AG04450 (cell line): ENCODE measurements around the gene ABHD13. TPM values are rescaled to one million over a fixed set of nuclear protein-coding genes. Genes with fewer than 3 reads are reported as not detected.

ENCODE experiments used
- CTCF ChIA-PET: fragments of 300-600, 350-600 bp; formaldehyde crosslinking; extraction: SDS; loops from one replicate; lab custom pipeline; 2022; ENCODE audit warnings: antibody characterized with exemption, inconsistent platforms; lab: Charles Lee
- POLR2A ChIA-PET: fragments of 350-600 bp; formaldehyde crosslinking; extraction: SDS; loops from one replicate; lab custom pipeline; 2021; ENCODE audit warnings: antibody characterized with exemption, inconsistent platforms; lab: Yijun Ruan, JAX
- DNase-seq: peaks from one replicate; pipeline ENCODE4 v3.0.0-alpha.2; 2011; ENCODE audit warnings: low read depth, low spot score
- H3K27ac ChIP-seq: one replicate; pipeline ENCODE4 v1.5.1; 2012; ENCODE audit warnings: low read depth, low read length, control low read depth
- H3K27me3 ChIP-seq: one replicate; pipeline ENCODE4 v1.6.0; 2012; ENCODE audit warnings: low read length; ENCODE audit not compliant: control insufficient read depth, insufficient read depth
- H3K4me3 ChIP-seq: 2 replicates; pipeline ENCODE4 v1.5.1; 2011; ENCODE audit warnings: mild to moderate bottlenecking, low read depth, low read length, control low read depth
- H3K9me3 ChIP-seq: 2 replicates; pipeline ENCODE4 v1.5.1; 2012; ENCODE audit warnings: low read length; ENCODE audit not compliant: control insufficient read depth, insufficient read depth
- polyA plus RNA-seq: library from polyadenylated mRNA; depleted of rRNA; stranded (reverse); fragments of >200 nt; gene quantifications from 2 replicates; pipeline ENCODE4 v1.2.3, GENCODE V29; 2011
- TF ChIP-seq, protein P1 (sequence below): IDR thresholded peaks from 2 replicates; pipeline ENCODE4 v1.5.1; 2011; ENCODE audit warnings: low read depth, low read length, control low read depth, inconsistent platforms

The ABHD13 gene
- polyA plus RNA-seq, 1 experiment: 8.9 TPM

GRCh38 chr13:108230377-108230776, 12.2 kb downstream of the ABHD13 start:
- Histone ChIP-seq H3K27me3 (no peaks in the 10 kb centered on the region), H3K4me3 (no peak overlapping the region), H3K9me3 (no peaks in the 10 kb centered on the region), H3K27ac (no peak overlapping the region)
- no peak for DNase-seq
- POLR2A ChIA-PET: no interaction called here
- TF ChIP-seq, protein P1, sequence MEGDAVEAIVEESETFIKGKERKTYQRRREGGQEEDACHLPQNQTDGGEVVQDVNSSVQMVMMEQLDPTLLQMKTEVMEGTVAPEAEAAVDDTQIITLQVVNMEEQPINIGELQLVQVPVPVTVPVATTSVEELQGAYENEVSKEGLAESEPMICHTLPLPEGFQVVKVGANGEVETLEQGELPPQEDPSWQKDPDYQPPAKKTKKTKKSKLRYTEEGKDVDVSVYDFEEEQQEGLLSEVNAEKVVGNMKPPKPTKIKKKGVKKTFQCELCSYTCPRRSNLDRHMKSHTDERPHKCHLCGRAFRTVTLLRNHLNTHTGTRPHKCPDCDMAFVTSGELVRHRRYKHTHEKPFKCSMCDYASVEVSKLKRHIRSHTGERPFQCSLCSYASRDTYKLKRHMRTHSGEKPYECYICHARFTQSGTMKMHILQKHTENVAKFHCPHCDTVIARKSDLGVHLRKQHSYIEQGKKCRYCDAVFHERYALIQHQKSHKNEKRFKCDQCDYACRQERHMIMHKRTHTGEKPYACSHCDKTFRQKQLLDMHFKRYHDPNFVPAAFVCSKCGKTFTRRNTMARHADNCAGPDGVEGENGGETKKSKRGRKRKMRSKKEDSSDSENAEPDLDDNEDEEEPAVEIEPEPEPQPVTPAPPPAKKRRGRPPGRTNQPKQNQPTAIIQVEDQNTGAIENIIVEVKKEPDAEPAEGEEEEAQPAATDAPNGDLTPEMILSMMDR: no peak
- CTCF ChIA-PET: interaction anchor here (2.1 kb wide), 1 partner anchor 40 kb away, joined by 4 read pairs; no protein-coding TSS in a partner anchor

- DNase-seq: no peak
- TF ChIP-seq, protein P1: no peak
- H3K9me3 ChIP-seq: no peaks in the 10 kb centered on the region
- H3K27ac ChIP-seq: no peak overlapping the region
- H3K4me3 ChIP-seq: no peak overlapping the region
- CTCF ChIA-PET: no interaction called here
- POLR2A ChIA-PET: no interaction called here
- no peaks in the 10 kb centered on the region for H3K27me3 ChIP-seq
Observed at GRCh38 chr13:108249150-108249549, 31.0 kb downstream of the ABHD13 start.

GRCh38 chr13:108257248-108257647, 39.1 kb downstream of the ABHD13 start:
- ChIA-PET CTCF (no interaction called here), POLR2A (no interaction called here)
- DNase-seq: no peak
- TF ChIP-seq, protein P1: no peak
- Histone ChIP-seq H3K9me3 (no peaks in the 10 kb centered on the region), H3K4me3 (no peak overlapping the region), H3K27ac (no peak overlapping the region), H3K27me3 (no peaks in the 10 kb centered on the region)

DNA sequence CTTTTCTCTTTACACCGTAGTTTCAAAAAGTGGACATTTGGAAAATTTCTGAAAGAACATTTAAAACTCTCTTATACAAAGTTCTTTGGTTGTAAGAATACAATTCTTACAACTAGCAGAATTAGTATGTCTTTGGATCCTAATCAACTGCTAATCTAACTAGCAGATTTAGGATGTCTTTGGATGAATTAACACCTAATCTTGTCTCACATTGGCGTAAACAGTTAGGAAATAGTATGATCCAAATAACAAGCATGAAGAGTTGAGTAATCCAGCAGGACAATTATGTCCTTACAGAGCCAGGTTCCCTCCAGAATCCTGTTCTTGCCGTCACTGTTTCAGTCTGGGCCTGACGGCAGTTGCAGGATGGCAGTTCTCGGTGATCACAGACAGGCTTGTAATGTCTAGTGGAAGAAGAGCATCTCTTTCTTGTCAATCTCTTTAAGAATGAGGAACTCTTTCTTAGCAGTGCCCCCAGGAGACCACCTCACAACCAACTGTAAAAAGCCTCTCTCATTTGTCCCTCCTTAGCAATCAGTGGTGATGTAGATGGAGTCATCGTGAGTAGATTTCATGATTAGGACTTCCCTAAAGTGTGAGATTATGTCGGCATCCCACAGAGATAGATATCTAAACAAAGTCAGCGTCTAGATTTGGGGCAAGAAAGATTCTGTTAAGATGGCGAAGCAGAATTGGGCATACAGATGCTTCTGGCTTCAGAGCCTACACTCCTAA, 45.6 kb downstream of the ABHD13 start:
- H3K27ac ChIP-seq: no peak overlapping the region
- H3K27me3 ChIP-seq: no peaks in the 10 kb centered on the region
- H3K9me3 ChIP-seq: no peaks in the 10 kb centered on the region
- H3K4me3 ChIP-seq: no peak overlapping the region
- no peak for DNase-seq
- ChIA-PET POLR2A (no interaction called here), CTCF (no interaction called here)
- TF ChIP-seq, protein P1: no peak

GRCh38 chr13:108266321-108266990, 48.3 kb downstream of the ABHD13 start:
- H3K27me3 ChIP-seq: no peaks in the 10 kb centered on the region
- TF ChIP-seq, protein P1: no peak
- DNase-seq: no peak
- POLR2A ChIA-PET: no interaction called here
- H3K9me3 ChIP-seq: no peaks in the 10 kb centered on the region
- H3K27ac ChIP-seq: no peak overlapping the region
- CTCF ChIA-PET: no interaction called here
- no peak overlapping the region for H3K4me3 ChIP-seq
